D341Med (cell line): Measurements from ENCODE around the gene PRDM15.
A peak's percentile ranks its signal among the peaks of the same experiment; 100 is the strongest.

Source experiments
- DNase-seq: peaks from one replicate; pipeline ENCODE4 v3.0.0; 2012; ENCODE audit warnings: low spot score

The PRDM15 gene

DNA sequence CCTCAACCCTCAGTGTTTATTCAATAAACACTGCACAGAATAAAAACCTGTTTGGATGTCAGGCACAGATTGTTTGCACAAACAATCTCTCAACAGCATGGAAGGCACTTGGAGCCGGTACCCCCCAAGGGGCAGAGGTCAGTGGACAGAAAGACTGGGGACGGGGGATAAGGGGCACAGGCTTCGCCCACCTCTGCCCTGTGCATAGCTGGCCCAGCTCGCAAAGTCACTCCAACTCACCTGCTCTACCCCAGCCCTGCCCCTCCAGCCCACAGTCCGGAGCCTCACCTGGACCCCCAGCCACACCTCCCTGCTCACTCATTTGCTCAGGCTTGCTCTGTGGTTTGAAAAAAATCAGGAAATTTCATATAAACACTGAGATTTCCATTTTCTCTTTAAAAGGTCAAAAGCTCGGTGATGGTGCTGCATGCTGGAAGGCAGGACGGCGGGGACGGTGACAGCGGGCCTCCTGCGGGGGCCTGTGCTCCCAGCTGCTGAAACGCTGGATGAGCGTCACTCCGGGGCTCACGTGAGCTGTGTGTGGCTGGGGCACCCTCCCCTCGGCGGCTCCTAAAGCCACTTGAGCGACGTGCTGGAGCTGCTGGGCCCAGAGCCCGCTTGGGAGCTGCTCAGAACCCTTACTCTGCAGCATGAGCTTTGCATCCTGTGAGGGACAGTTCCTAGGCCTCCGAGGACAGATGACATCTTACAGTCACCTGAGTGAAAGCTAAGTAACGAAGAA, 54.5 kb downstream of the PRDM15 start:
- no peak for DNase-seq

DNA sequence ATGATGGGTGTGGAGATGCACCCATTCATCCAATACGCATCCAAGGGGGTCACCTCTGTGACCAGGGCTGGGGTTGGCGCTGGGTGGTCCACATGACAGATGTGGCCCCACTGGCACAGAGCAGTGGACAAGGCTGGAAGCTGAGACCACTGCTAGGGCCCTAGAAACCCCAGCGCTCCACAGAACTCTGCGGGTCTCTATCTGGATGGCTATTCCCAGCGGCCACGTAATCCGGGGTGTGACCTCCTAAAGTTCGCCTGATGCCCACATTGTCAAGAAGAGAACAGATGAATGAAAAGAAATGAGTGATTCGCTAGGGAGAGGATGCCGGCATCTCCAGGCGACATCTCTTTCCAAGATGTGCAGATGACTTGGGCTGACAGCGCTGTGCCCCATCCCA, 55.2 kb downstream of the PRDM15 start:
- no peak for DNase-seq

DNA sequence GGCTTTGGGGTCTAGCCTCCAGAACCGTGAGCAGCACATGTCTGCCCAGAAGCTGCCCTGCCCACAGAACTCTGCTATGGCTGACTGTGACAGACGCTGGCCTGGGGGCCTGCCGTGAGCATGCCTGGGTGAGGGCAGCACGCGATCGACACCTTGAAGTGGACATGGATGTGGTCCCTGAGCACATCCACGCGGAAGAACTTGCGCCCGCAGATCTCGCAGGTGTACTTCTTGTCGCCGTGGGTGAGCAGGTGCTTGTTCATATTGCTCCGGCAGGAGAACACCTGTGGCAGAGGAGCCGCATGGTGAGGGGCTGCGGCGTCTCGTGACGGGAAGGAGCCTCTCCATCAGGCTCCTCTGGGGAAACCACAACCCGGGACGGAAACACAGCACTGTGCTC, 56.0 kb downstream of the PRDM15 start:
- DNase-seq, result no peak

DNA sequence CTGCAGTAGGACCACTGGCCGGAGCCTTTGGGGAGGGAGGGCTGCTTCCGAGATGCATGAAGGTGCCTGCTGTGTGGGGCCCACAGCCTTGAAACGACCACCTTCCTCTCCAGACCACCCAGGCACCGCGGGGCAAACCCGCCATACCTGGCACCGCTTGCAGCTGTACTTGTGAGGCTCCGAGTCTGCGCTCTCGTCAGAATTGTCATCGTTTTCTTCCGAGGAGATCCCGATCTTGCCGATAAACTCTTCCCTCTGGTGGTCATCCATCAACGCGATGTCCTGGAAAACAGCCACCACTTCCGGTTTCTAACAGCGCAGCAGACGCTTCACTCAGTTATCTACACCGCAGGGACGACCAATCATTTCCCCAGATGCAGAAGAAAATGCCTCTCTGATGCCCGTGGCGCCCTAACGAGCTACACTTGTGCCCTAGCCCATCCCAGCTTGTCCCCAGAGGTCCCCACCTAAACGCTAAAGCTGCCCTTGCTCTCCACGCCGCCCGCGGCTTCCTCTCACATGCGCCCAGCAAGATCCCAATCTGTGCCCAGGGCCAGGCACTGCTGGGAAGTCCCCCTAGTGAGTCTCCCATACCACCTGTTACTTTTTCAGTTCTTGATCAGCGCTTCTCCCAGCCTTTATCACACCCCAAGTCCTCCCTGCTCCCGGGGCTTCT, 57.2 kb downstream of the PRDM15 start:
- no peak for DNase-seq

DNA sequence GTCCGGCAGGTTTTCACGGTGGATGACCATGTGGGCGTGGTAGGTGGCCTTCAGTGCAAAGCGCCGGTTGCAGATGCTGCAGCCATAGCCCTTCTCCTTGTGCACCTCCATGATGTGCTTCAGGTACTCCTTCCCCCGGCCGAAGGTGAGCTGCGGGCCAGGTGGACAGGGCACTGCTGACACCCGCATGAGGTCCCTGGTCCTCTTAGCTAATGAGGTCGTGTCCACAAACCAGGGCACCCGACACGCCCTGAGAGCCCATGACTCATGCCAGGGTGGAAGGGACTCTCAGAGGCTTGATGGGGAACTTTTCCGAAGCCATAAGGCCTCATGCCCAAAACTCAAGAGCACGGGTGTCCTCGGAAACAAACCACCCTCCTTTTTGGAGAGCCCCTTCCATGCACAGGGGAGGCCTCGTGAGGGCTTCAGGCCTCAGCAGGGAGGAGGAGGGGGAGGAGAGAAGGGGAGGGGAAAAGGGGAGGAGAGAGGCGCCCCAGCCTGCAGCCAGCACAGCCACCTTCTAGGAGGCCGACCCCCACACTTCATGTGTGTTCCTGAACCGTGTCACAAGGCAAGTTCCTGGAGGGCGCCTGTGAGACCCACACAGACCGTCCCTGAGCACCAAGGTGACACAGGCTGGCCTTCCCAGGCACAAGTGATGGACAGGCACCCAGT, 57.9 kb downstream of the PRDM15 start:
- DNase-seq, result no peak

DNA sequence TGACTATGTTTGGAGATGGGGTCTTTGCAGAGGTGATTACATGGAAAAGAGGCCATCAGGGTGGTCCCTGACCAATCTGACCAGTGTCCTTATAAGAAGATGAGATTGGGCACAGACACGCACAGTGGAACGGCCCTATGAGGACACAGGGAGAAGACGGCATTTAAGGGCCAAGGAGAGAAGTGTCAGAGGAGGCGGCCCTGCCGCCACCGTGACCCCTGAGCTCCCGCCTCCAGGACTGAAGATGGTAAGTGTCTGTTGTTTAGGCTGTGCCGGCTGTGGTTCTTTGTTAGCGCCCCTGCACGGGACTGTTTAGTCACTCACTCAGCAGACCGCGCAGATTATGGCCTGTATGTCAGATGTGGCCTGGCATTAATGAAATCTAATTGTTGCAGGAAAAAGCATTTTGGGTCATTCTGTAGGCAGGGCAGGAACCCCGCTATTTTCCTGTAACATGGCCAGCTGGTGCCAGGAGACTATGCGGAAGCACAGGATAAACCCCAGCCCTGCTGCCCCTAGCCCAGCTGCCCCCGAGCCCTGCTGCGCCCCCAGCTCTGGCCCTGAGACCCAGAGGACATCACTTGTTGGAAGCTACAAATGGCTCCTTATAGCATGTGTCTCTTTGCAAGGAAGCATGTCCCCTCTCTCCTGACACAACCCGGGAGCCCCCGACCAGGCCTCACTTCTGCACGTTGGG, 58.6 kb downstream of the PRDM15 start:
- no peak for DNase-seq

DNA sequence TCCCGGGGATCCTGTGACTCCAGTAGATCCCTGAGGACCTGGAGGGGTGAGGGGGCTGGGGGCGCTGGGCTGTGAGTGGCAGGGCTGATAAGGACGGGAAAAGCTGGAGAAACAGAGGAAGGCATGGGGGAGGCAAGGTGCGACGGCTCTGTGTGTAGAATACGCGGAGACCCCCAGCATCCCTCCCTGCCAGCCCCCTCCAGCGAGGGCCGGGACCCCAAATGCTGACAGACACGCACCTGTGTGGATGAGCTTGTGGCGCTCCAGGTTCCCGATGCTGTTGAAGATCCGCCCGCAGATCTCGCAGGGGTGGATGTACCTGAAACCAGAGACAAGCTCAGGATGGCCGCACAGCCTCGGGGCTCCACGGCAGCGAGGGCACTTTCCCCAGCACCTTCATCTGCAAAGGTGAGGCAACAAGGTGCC, 59.3 kb downstream of the PRDM15 start:
- no peak for DNase-seq

DNA sequence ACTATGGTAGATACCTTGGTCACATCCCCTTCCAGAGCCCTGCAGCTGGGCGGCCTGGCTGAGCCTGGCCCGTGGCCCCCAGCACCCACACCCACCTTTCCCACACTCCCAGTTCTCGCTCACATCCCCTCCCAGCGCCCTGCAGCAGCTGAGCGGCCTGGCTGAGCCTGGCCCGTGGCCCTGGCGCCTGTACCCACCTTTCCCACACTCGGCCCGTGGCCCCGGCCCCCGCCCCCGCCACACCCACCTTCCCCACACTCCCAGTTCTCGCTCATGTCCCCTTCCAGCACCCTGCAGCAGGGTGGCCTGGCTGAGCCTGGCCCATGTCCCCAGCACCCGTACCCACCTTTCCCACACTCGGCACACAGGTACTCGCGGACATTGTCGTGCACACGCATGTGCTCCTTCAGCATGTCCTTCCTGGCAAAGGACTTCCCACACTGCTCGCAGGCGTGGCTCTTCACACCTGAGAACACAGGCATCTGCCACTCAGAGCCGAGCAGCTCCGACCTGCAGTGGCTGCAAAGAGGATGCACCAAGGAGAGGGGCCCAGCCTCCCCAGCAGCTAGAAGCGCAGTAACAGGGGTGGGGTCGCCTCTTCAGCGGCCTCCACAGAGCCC, 59.8 kb downstream of the PRDM15 start:
- DNase-seq, result no peak

DNA sequence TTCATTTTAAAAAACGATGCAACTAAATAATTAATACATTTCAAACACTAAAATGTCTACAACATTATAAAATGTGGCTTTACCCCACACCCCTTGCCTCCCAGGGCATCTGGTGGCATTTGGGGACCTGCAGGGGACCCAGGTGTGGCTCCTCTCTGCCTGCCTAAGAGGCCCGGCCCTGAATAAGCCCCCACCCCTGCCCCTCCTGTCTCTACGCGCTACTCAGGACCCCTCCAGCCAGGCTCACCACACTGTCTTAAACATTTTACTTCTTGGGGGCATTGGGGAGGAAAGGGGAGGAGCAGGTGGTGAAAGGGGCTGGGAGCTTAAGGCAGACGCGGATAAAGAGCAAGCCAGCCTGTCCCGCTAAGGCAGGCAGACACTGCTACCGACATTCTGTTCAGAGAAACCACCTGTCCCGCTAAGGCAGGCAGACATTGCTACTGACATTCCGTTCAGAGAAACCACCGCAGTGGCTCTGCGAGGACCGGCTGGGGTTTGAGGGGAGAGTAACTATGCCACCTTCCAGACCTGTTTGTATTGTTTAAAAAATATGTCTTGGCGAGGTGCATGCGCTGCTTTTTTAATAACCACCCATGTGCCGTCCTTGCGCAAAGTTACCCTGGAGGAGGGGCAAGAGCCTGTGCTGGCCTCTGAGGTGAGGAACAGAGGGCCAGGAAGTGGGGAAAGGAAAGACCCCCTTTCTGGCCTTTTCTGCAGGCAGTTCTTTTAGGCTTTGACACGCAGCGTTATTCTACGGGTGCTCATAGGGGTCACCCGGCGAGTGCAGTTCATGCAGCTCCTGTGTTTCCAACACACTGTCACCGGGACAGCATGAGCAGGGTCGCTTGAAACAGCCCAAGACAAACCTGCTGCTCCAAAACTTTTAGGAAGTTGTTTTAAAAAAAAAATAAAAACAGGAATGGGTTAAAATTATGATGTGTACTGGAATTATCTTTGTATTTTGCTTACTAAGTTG, 61.0 kb downstream of the PRDM15 start:
- DNase-seq, result no peak

DNA sequence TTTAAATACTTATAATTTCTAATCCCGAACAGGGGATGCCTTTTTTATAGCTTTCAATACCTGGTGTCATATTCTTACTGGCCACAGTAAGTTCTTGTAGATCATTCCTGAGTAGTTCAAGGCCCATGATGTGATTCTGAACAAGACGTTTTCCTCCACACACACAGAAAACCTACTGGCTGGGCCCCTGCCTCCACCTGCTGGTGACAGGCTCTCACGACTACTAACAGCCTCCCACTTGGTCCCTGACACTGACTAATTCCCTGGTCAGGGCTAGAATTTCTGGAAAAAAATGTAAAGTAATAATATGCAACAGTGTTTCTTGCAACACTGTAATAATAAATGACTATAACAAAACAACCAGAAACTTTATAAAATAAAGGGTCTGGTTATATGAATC, 61.9 kb downstream of the PRDM15 start:
- DNase-seq, result peak; percentile 69

DNA sequence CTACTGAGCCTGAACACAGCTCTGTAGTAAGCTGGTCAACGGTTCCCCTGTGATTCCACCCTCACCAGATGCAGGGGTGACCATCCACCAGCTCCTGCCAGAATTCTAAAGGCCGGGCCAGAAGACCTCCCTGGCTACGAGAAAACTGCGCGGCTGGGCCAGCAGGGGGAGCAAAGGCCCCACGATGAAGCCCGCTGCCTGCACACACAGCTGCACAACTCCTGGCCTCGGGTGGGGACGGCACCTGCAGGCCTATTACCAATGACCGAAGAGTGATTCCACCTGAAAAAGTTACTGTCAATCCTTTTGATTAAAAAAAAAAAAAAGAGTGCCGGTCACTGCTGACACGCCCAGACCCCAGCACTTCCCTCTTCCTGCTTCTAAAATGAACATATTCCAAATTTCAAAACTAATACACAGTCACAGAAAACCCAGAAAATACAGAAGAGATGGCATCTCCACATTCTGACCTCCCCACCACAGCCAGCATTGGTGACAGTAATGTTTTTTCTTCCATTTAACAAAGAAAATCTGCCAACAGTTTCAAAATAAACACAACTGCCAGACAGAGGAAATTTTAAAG, 62.5 kb downstream of the PRDM15 start:
- peak; percentile 88 for DNase-seq

DNA sequence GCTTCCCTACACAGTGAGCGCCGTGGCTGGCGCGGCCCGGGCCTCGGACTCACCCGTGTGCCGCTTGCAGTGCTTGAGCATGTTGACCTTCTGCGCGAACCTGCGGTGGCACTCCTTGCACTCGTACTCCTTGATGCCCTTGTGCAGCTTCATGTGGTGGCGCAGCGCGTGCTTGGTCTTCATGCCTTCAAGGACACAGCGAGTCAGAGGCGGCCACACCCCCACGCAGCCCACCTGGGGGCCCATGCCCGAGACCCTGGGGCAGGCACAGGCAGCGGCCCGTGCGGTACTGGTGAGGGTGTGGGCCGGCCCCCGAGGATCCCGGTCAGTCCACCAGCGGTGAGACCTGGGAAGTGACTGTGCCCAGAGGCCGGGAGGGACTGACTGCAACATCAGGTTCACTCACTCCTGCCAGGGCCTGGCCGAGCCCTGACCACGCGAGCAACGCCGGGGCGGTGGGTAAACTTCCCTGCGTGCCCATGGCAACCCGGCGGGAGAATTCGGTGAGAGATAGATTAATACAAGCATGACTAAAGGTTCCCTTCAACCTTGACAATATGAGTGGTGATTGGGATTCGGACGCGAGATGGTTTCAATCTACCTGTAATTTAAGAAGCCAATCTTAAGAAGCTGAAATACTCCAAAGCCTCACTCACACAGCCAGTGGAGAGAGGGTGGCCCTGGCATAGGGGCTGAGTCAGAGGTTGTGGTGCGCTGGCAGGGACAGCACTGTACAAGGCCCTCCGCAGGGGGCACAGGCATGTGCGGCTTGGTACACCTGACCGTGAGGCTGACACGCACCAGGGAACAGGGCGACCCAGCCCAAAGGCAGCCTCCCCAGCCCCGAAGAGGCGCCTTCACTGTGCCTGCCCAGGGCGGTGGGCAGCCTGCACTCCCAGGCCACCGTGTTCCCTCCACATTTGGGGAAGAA, 63.2 kb downstream of the PRDM15 start:
- DNase-seq, result no peak

DNA sequence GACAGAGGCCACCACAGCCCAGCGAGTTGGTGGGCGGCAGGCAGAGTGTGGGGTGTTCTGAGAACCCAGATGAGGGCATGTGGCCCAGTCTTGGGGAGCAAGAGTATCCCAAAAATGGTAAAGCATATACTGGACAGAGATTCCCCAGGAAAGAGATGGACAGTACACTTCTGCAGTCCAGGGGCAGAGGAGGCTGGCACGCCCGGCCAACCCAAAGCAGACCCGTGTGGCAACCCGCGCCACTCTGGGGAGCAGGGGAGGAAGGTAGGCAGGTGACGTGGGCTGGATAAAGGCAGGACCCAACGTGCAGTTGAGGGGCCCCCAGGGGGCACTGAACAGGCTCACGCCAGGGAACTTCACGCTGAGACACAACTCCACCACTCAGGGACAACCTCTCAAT, 65.9 kb downstream of the PRDM15 start:
- no peak for DNase-seq

DNA sequence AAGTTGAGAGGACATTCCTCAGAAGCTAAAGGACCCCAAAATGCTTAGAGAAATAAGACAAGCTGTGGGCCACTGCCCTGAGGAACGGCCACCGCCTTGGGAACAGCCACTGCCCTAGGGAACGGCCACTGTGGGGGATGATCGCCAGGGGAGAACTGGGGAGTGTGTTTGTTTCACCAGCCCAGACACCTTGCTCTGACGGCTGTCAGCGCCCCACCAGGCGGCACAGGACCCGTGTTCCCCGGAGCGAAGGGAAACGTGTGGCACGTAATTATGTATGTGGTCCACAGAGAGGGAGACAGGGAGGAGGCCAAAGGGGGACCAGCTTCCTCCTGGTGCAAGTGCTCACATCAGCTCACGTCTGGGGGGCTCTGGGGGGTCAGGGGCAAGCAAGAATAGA, 66.5 kb downstream of the PRDM15 start:
- DNase-seq, result no peak

DNA sequence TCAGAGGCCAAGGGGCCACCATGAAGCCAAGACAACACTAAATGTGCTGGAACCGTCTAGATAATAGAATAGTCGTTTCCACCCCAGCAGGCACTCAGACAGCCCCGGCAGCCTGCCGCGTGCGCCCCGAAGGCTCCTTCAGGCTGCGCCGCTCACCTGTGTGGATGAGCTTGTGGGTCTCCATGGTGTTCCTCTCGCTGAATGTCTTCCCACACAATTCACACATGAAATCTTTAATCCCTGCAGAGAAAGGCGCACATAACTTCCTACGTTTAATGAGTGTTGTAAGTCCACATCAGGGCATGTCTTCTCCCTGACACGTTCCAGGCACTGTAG, 68.6 kb downstream of the PRDM15 start:
- no peak for DNase-seq

DNA sequence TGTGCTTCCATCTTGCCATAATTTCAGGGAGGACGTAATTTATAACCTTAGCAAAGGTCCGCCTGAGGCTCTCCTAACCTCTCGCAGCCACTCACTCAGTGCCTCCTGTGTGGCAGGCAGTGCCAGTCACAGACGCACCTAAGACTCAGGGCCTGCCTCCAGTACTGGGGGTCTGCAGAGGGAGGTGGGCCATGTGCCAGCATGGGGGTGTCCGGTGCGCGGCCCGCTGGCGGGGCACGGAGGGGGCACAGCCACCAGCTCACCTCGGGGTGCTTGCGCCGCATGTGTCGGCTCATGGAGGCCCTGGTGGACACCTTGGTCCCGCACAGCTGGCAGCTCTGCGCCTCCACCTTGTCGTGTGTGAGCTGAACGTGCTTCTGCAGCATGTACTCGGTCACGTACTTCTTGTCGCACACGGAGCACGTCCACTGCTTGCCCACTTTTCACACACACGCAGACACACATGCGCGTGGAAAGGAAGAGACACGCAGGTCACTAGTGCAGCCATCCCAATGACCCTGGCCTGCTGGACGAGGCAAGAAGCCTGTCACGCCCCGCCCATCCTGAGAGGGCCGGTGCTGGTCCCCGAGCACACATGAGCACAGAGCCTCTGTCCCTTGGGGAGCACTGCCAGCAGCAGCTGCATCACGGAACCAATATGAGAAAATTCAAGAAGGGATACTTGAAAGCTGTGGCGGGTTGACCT, 69.1 kb downstream of the PRDM15 start:
- DNase-seq, result no peak

DNA sequence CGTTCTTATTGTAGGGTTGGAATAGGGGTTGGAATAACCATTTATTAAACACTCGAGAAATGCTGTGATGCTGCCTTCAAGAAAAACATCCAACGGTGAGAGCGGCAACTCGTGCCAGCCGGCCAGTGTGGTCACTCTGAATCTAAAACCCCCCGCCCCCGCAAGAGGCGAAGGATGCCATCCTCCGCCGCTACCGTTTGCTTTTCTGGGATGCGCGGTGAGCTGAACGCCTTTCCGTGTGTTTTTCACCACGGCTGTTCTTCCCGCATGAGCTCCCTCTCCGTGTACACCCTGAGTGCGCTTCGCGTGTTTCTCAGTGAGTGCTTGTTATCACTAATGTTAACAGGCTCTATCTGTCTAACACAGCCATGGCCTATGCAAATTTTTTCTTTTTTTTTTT, 70.3 kb downstream of the PRDM15 start:
- no peak for DNase-seq

DNA sequence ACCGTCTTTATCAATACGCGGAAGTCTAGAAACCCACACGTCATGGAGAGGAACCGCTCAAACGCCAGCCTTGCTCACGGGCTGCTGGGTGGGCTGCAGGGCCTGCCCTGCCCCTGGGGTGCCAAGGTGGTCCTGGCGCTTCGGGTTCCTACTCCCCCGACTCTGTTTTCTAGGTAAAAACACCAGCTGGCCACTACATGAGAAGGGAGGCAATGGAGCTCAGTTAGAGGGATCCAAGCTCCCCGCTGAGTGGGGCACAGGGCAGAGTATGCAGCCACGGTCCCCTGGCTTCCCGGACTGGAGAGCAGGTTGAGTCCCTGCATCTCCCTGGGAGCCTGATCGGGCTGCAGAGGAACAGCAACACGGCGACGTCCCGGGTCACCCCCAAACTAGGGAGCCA, 71.0 kb downstream of the PRDM15 start:
- no peak for DNase-seq

DNA sequence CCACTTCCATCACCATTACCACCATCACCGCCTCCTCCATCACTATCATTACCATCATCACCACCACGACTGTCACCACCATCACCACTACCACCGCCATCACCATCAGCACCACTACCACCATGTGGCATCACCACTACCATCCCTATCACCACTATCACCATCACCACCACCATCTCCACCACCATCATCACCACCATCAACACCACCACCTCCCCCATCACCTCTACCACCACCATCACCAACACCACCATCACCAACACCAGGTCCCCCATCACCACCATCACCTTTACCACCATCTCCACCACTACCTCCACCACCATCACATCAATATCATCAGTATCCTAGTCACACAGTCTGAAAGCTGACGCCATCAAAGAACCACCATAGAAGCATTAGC, 72.4 kb downstream of the PRDM15 start:
- DNase-seq, result no peak
